DMS 273 (cell line): ENCODE measurements around the gene HABP2.

Experiments
- DNase-seq: peaks from one replicate; lab custom pipeline; 2025; ENCODE audit not compliant: unreplicated experiment; lab: John Stamatoyannopoulos, UW

The HABP2 gene

GRCh38 chr10:113525713-113526112 lies 27.1 kb upstream of the HABP2 start:
- DNase-seq: no peak

DNA sequence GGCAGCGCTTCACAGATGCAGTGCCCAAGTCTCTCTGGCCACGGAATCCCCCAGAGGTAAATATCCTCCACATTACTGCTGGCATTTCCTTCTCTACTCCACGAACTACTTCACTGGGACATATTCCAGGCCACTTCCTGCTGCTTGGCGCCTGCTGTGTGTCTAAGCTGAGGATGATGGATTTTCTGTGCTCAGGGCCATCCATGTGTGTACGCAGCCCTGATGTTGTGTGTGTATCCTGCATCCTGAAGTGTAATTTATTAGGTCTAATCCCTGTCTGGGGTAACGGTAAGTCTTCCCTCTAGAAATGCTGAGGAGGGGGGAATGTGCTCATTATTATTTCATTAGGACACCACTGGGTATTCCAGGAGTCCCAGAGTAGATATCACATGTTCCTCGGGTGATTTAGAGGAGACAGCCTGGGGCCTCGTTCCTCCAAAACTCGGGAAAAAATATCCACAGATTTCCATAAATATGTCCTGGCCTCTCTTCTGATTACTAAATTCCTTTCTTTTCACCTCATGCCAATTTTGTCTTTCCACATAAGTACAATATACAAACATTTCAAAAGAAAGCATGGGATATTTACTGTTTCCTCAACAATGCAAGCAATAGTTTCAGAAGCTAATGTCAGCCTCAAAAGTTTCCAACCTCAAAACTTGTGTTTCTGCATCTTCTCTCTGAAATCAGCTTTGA lies 25.5 kb upstream of the HABP2 start:
- no peak for DNase-seq

- no peak for DNase-seq
These were observed 24.0 kb upstream of the HABP2 start for GRCh38 chr10:113528876-113529275.

- DNase-seq: no peak
These were observed 23.3 kb upstream of the HABP2 start for GRCh38 chr10:113529575-113529974.

GRCh38 chr10:113530476-113530875 lies 22.4 kb upstream of the HABP2 start:
- no peak for DNase-seq

DNA sequence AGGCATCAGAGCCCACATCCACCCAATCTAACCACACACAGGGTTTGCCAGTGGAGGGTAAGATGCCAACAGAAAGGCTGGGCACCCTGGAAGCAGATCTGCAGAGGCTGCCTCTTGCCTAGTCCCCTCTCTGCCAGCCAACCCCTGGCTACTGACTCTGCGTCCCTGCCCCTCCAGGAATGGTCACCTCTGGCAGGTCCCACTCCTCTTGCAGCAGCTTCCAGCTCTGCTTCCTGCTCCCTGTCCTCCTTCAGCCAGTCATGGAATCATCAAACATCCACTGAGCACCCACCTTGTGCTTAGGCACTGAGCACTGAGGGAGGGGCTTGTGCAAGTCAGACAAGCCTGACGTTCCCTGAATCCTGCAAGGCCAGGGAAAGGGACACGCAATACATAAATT lies 20.1 kb upstream of the HABP2 start:
- no peak for DNase-seq

GRCh38 chr10:113533801-113534200 lies 19.1 kb upstream of the HABP2 start:
- no peak for DNase-seq

DNA sequence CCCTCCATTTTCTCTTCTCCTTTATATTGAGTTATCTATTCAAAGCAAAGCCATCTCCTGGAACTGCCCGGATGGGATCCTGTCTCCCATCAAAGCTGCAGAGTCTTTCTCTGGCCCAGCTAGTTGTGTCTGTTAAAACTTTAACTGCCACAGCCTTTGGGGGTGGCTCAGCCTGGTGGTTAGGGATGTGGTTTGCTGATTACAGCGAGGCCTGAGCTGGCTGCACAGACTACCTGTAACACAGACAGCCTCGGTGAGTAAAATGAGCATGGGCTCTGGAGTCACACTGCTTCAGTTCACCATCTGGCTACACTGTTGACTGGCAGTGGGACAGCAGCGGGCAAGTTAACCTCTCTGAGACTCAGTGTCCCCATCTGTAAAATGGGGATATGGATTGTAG lies 18.4 kb upstream of the HABP2 start:
- DNase-seq: no peak

- DNase-seq: no peak
These were observed 15.2 kb upstream of the HABP2 start for GRCh38 chr10:113537672-113538071.

- DNase-seq: no peak
These were observed 14.7 kb upstream of the HABP2 start for GRCh38 chr10:113538151-113538550.

GRCh38 chr10:113539789-113540188 lies 13.1 kb upstream of the HABP2 start:
- DNase-seq: no peak

- DNase-seq: no peak
These were observed 11.9 kb upstream of the HABP2 start for GRCh38 chr10:113540845-113541548.

DNA sequence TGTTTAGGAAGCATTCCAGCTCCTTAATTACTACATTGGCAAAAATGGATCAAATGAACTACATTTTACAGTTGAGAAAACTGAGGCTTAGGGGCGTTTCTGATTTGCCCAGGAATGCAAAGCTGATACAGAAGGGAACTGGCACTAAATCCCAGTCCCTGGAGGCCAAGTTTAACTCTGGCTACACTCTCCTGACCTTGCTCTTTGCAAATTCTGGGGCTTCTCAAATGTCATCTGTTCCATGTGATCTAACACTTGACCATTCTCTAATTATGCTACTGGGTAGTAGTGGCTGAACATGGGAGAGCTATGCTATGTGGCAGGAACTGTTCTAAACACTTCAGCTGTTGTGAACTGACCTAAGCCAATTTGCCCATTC lies 11.3 kb upstream of the HABP2 start:
- DNase-seq: no peak

- no peak for DNase-seq
These were observed 9.5 kb upstream of the HABP2 start for GRCh38 chr10:113543107-113543955.

GRCh38 chr10:113544392-113544791 lies 8.5 kb upstream of the HABP2 start:
- DNase-seq: no peak

DNA sequence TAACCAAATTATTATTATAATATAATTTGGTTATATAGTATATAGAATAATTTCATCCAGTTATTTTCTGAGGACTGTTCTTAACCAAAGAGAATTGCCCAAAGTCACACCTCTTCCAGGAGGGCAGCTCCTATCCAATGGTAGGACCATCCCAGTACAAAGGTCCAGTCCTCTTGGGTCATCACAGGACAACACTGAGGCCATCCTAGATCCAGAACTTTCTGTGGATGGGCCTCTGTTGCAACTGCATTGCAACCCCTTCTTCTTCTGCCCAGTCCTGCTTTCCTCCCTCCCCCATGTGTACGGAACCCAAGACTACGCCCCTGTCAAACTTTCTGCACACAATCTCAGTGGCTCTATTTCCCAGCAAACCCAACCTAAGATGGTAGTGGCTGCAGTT lies 5.4 kb upstream of the HABP2 start:
- DNase-seq: no peak

DNA sequence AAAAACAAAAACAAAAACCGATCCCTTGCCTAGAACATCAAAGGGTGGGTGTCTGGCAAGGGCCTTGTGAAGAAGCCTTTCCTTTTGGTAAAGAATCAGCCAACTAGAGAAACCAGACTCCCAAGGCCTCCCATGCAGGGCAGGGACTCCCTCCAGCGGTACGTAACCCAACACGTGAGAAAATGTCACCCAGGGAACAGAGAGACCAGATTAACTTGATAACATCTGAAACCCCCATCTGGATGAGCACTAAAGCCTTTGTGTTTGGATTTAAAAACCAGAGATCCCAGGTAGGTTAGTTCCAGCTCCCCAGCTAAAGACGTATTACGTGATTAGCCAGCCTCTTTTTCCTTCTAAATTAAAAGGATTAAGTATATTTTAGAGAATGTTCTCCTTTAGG lies 3.0 kb upstream of the HABP2 start:
- no peak for DNase-seq

GRCh38 chr10:113550365-113550764 lies 2.5 kb upstream of the HABP2 start:
- no peak for DNase-seq

DNA sequence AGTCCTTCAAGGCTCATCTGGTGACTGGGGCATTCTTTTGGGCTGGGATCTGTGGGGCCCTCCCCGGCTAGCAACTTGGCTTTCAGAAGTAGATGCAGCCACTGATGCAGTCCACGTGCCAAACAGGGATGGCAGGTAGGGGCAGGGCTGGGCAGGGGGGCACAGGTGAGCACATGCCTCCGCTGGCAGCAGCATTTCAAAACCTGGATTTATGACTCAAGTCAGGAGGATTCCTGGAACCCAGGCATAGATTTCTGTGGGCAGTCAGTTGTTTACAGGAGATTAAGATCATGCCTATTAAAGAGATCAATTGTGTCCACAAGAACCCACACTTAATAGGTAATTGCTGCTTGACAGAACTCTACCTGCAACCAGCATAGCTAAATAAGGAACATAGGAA lies 839 bp upstream of the HABP2 start:
- DNase-seq: no peak

GRCh38 chr10:113553149-113553548 lies 296 bp downstream of the HABP2 start:
- DNase-seq: no peak

DNA sequence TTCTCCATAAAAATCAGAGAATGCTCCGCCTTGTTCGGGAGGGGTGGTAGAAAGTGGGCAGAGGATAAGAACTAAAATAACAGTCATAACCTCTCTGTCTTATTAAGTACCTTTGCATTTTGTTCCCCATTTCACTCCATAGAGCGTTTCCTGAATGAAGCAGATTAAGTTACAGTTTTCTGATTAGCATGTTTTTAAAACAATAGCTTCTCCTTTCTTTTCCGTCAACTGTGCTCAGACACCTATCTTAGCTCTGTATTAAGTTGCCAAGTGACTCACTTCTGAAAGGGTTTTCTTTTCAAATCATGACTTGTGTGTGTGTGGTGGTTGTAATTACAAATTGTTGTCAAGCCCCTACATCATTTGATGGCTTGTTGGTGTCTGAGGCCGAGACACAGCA lies 1.4 kb downstream of the HABP2 start:
- DNase-seq: no peak

GRCh38 chr10:113555245-113555644 lies 2.4 kb downstream of the HABP2 start:
- no peak for DNase-seq
